ENCODE measurements around the gene UBE3B.

DNA sequence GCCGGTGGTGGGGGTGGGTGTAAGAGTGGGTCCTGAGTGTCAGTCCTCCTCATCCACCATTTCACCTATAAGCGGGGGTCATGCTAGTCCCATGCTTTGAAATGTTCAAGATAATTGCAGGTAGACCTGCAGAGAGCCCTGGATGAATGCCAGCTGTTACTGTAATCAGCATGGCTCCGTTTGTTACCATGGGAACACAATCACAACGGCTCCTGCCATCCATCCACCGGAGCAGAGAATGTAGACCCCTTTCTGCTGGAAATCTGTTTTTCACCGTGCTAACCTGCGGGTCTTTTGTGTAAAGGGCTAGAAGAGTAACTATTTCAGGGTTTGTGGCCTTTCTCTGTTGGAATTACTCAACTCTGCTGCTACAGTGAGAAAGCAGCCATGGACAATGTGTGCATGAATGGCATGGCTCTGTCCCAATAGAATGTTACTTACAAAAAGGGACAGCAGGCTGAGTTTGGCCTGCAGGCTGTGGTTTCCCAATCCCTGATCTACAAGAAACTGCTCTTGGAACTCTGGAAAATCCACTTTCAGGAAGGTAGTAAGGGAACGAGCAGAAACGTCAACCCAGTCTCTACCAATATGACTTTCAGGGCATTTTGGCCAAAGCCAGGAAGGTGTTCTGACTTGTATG, 36.5 kb upstream of the UBE3B start:
- TF ChIP-seq, protein P1, sequence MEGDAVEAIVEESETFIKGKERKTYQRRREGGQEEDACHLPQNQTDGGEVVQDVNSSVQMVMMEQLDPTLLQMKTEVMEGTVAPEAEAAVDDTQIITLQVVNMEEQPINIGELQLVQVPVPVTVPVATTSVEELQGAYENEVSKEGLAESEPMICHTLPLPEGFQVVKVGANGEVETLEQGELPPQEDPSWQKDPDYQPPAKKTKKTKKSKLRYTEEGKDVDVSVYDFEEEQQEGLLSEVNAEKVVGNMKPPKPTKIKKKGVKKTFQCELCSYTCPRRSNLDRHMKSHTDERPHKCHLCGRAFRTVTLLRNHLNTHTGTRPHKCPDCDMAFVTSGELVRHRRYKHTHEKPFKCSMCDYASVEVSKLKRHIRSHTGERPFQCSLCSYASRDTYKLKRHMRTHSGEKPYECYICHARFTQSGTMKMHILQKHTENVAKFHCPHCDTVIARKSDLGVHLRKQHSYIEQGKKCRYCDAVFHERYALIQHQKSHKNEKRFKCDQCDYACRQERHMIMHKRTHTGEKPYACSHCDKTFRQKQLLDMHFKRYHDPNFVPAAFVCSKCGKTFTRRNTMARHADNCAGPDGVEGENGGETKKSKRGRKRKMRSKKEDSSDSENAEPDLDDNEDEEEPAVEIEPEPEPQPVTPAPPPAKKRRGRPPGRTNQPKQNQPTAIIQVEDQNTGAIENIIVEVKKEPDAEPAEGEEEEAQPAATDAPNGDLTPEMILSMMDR (IDR thresholded peaks at IDR 0.05), result no peak
- no peak for TF ChIP-seq EP300 (IDR thresholded peaks at IDR 0.05)
